Activated T-cell treated with anti-CD3 and anti-CD28 coated beads, Interleukin-2, amount 50 U/mL, for 1 hour (primary cell): ENCODE measurements around the gene LETM1.

Experiments
- DNase-seq: peaks from one replicate; pipeline ENCODE4 v3.0.0-alpha.2; 2020

LETM1 gene

GRCh38 chr4:1823545-1823932 is 32.4 kb downstream of the LETM1 start:
- DNase-seq, result no peak

GRCh38 chr4:1822568-1823544 is 33.1 kb downstream of the LETM1 start:
- no peak for DNase-seq

GRCh38 chr4:1821679-1822567 is 34.0 kb downstream of the LETM1 start:
- no peak for DNase-seq

GRCh38 chr4:1819816-1820215 is 36.1 kb downstream of the LETM1 start:
- DNase-seq, result no peak

- DNase-seq, result no peak
These were observed 36.7 kb downstream of the LETM1 start for GRCh38 chr4:1819284-1819683.

GRCh38 chr4:1815997-1816860 is 39.7 kb downstream of the LETM1 start:
- no peak for DNase-seq

GRCh38 chr4:1815096-1815996 is 40.6 kb downstream of the LETM1 start:
- no peak for DNase-seq

- no peak for DNase-seq
These were observed 41.5 kb downstream of the LETM1 start for GRCh38 chr4:1814453-1814852.

- DNase-seq, result no peak
These were observed 42.0 kb downstream of the LETM1 start for GRCh38 chr4:1813915-1814314.

- DNase-seq, result no peak
These were observed 42.7 kb downstream of the LETM1 start for GRCh38 chr4:1813231-1813630.

GRCh38 chr4:1812720-1813119 is 43.2 kb downstream of the LETM1 start:
- no peak for DNase-seq

GRCh38 chr4:1810765-1811164 is 45.2 kb downstream of the LETM1 start:
- no peak for DNase-seq

- peak; percentile 72 for DNase-seq
These were observed 46.0 kb downstream of the LETM1 start for GRCh38 chr4:1809754-1810502.

GRCh38 chr4:1808851-1809753 is 46.9 kb downstream of the LETM1 start:
- no peak for DNase-seq

GRCh38 chr4:1808396-1808795 is 47.6 kb downstream of the LETM1 start:
- DNase-seq, result no peak

GRCh38 chr4:1807332-1807777 is 48.6 kb downstream of the LETM1 start:
- no peak for DNase-seq

- DNase-seq, result no peak
These were observed 49.2 kb downstream of the LETM1 start for GRCh38 chr4:1806596-1807331.

- no peak for DNase-seq
These were observed 49.8 kb downstream of the LETM1 start for GRCh38 chr4:1806223-1806564.
